ES-I3 (cell line): ENCODE data around the gene IL5.
A peak's percentile ranks its signal among the peaks of the same experiment; 100 is the strongest.
"Not testable (repeated sequence)": the region's sequence is repeated elsewhere in the genome, so short reads cannot be mapped to it uniquely, and the experiment has no call there.

Experiments used
- H3K36me3 ChIP-seq: 2 replicates; pipeline ENCODE4 v1.6.1; 2013; ENCODE audit warnings: mild to moderate bottlenecking, low read length, control low read depth, moderate library complexity; ENCODE audit not compliant: insufficient read depth
- H3K4me1 ChIP-seq: 2 replicates; pipeline ENCODE4 v1.6.1; 2013; ENCODE audit warnings: mild to moderate bottlenecking, control low read depth, low read length; ENCODE audit not compliant: insufficient read depth
- H3K9ac ChIP-seq: 2 replicates; pipeline ENCODE4 v1.6.1; 2013; ENCODE audit warnings: low read depth, mild to moderate bottlenecking, low read length, moderate library complexity
- H3K9me3 ChIP-seq: 2 replicates; pipeline ENCODE4 v1.6.1; 2013; ENCODE audit warnings: mild to moderate bottlenecking, low read length, moderate library complexity; ENCODE audit not compliant: control insufficient read depth, insufficient read depth

IL5 gene

DNA sequence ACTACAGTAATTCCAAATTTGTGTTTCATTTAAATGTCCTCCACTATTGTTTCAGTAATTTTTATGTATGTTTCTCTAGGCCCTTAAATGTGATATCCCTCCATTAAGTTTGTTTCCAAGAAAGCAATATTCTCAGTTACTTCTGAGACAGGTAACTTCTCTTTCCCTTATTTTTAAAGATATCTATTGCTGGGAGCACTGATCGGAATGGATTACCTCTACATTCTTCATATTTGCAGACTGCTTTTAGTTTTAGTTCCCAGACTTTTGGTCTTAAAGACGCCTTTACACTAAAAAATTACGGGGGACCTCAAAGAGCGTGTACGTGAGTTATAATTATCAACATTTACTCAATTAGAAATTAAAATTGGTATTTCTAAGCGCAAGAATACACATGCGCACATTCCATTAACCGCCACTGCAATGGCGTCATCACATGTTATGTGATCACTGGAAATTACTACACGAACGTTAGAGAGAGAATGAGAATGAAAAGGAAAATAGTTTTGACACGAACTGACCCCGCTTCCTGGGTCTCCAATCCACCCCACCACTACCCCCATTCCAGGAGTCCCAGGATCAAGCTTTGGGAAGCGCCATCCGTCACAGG lies 12.9 kb upstream of the IL5 start:
- Histone ChIP-seq H3K9ac (peak overlapping the region; percentile 80; the same call in 1 of the 2 replicates), H3K4me1 (no peaks in the 10 kb centered on the region), H3K9me3 (no peaks in the 10 kb centered on the region), H3K36me3 (no peaks in the 10 kb centered on the region; the same call in 1 of the 2 replicates)

DNA sequence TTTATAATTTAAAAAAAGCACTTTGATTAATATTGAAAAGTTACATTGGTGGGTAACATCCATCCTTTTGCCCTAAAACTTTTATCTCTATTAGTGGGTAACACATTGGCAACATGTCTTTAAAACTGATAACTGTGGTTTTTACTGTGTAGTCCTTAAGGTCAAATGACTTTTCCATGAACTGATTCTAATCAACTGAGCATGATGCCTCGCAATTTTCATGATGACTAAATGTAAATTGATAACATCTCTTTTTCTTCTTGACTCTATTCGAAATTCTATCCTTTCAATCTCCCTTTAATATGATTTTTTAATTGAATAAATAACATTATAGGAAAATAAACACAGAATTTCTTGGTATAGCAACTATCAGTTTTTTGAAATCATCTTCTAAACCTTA lies 6.3 kb upstream of the IL5 start:
- Histone ChIP-seq H3K9me3 (no peaks in the 10 kb centered on the region), H3K36me3 (no peaks in the 10 kb centered on the region)

DNA sequence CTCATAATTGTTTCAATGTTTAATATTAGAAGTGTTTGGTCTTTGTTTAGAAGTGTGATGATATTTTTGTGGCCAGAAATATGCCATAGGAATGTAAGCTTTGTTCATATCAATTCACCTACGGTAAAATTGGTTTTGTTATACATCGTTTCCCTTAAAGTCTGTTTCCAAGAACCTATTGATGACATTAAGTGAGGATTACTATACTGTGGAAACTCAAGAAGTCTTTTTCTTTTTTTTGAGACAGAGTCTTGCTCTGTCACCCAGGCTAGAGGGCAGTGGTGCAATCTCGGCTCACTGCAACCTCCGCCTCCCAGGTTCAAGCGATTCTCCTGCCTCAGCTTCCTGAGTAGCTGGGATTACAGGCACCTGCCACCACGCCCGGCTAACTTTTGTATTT lies 5.5 kb upstream of the IL5 start:
- not testable (repeated sequence) for H3K36me3 ChIP-seq, H3K9ac ChIP-seq, H3K4me1 ChIP-seq

More for the DNA sequence above, 6.3 kb upstream of the IL5 start:
- H3K4me1 ChIP-seq, result no peaks in the 10 kb centered on the region
- H3K9ac ChIP-seq, result no peak overlapping the region

DNA sequence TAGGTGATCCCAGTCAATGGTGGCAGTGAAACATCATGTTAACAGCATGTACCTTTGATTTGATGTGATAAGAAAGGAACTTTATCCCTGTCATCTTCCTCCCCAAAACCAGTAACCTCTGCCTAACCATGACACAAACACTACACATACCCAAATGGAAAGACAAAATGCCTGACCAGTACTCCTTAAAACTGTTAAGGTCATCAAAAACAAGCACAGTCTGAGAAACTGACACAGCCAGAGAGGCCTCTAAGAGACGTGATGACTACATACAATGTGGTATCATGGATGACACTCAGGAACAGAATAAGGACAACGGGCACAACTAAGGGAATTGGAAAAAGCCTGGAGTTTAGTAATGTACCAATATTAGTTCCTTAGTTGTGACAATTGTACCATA lies 3.9 kb upstream of the IL5 start:
- Histone ChIP-seq H3K9ac (no peak overlapping the region), H3K36me3 (no peaks in the 10 kb centered on the region), H3K4me1 (no peaks in the 10 kb centered on the region), H3K9me3 (no peaks in the 10 kb centered on the region)

More for the DNA sequence above, 5.5 kb upstream of the IL5 start:
- H3K9me3 ChIP-seq, result not testable (repeated sequence)

DNA sequence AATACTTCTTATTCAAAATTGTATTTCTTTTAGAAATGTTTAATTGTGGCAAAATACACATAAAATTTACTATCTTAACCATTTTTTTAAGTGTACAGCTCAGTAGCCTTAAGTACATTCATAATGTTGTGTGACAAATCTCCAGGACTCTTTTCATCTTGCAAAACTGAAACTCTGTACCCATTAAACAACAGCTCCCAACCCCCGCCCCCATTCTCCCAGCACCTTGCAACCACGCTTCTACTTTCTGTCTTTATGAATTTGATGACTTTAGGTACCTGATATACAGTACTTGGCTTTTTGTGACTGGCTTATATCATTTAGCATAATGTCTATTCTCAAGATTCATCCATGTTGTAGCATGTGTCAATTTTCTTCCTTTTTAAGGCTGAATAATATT lies 2.8 kb upstream of the IL5 start:
- no peak overlapping the region for H3K9ac ChIP-seq
- H3K9me3 ChIP-seq, result no peaks in the 10 kb centered on the region
- no peaks in the 10 kb centered on the region for H3K36me3 ChIP-seq
- H3K4me1 ChIP-seq, result no peaks in the 10 kb centered on the region

DNA sequence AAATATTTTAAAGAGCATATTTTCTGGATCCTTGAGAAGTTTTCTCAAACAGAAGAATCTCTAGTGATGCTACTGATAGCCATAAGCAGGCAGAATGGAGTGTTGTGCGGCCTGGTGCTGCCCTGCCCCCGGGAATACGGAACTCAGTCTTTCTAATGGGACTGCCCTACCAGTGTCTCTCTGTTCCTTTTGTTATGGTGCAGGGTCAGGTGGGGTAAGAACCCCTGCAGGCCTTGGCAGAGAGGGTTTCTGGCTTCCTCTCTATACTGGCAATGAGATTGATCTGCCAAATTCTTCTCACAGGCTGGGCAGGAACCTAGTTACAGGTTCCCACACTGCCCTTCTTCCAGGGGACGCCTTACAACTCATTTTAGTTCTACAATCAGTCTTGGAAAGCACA lies 2.6 kb downstream of the IL5 start:
- no peaks in the 10 kb centered on the region for H3K36me3 ChIP-seq
- H3K4me1 ChIP-seq, result no peaks in the 10 kb centered on the region
- no peak overlapping the region for H3K9ac ChIP-seq
- H3K9me3 ChIP-seq, result no peaks in the 10 kb centered on the region

DNA sequence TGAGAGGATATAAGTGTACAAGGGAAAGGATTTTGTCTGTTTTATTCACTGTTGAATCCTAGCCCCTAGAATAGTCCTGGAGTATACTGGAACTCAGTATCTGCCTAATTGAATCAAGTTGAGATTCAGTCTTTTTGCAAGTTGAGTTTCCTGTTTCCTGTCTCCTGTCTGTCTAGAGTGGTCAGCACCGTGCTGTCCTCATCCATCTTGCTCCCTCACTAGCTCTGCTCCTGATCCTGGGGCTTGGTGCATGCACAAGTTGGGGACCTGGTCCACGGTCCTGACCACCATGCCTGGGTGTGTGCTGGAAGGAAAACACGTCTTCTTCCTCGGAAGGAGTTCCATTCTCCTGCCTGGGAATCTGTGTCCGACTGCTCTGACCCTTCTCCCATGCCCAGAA lies 3.2 kb downstream of the IL5 start:
- Histone ChIP-seq H3K4me1 (no peaks in the 10 kb centered on the region), H3K36me3 (no peaks in the 10 kb centered on the region), H3K9ac (no peak overlapping the region), H3K9me3 (no peaks in the 10 kb centered on the region)

DNA sequence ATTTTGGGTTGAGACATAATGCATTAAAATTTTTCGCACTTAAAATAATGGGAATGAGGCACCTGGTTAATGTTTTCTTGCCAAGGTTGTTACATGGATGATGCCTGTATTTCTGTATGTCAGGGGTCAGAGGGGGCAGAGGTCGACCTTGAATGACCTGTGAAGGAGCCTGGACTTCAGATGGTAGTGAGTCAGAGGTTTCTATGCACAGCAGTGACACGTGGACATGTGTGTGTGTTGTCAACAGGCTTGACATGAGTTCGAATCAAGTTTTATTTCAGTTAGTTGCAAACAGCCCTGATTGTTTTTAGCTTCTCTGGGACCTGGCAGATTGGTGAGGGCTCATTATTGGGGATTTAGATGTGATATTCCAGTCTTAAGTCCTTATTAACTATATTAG lies 3.6 kb downstream of the IL5 start:
- no peaks in the 10 kb centered on the region for H3K4me1 ChIP-seq
- no peaks in the 10 kb centered on the region for H3K9me3 ChIP-seq
- no peak overlapping the region for H3K9ac ChIP-seq
- H3K36me3 ChIP-seq, result no peaks in the 10 kb centered on the region

DNA sequence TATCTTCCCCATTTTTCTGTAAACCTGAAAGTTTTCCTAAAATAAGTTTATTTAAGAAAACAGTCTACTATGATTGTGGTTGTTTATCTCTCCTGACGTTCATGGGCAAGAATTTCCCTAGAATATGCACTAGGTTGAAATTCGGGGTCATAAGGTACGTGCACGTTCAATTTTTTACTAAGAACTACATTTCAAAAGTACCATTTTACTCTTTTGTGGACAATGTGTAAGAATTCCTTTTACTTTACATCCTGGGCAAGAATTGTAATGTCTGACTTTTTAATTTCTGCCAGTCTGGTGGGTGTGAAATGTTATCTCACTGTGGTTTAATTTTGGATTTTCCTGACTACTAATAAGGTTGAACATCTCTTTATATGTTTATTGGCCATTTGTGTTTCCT lies 12.4 kb downstream of the IL5 start:
- H3K36me3 ChIP-seq, result no peaks in the 10 kb centered on the region
- no peaks in the 10 kb centered on the region for H3K9me3 ChIP-seq
- H3K4me1 ChIP-seq, result no peaks in the 10 kb centered on the region
- no peak overlapping the region for H3K9ac ChIP-seq

DNA sequence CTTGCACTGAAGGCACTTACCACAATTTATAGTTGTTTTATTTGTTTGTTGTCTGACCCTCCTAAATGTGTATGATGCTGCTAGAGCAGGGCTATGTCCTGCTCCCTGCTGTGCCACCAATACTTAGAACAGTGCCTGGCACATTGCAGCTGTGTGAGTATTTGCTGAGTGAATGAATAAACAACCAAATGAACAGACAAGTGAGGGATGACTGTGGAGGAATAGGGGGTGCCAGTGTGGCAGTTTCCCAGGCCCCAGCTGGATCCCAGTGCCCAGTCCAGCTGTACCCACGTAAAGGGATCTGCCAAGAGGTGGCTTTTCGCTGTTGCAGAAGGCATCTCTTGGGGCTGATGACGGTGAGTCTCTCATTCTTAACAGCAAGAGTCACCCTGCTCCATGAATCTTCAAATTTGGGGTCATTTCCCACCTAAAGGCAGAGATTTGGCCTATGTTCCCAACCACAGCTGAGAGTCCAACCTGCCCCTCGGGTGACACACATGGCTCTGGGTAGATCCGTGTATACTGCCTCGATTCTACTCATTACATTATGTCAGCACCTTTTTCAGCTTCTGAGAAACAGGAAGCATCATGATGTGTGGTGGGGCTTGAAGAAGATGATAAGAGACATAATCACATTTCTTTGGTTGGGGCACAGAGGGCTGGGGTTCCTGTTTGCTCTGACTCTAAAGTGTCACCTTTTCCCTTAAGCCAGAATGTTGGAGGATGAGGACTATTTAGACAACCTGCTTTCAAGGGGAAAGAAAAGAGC lies 14.3 kb downstream of the IL5 start:
- Histone ChIP-seq H3K36me3 (no peaks in the 10 kb centered on the region), H3K9me3 (no peaks in the 10 kb centered on the region), H3K4me1 (no peaks in the 10 kb centered on the region), H3K9ac (no peak overlapping the region)

DNA sequence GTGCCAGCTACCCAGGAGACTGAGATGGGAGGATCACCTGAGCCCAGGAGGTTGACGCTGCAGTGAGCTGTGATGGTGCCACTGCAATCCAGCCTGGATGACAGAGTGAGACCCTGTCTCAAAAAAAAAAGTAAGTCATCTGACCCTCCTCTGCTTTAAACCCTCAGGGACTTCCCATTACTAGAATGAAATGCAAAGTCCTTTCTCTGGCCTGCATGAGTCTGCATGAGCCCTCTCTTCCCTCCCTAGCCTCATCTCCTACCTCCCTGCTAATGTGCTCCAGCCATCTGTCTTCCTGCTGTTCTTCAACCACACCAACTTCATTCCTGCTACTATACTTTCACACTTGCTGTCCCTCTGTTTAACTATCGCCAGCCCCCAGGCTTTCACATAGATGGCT lies 15.3 kb downstream of the IL5 start:
- H3K9me3 ChIP-seq, result no peaks in the 10 kb centered on the region
- no peaks in the 10 kb centered on the region for H3K4me1 ChIP-seq

DNA sequence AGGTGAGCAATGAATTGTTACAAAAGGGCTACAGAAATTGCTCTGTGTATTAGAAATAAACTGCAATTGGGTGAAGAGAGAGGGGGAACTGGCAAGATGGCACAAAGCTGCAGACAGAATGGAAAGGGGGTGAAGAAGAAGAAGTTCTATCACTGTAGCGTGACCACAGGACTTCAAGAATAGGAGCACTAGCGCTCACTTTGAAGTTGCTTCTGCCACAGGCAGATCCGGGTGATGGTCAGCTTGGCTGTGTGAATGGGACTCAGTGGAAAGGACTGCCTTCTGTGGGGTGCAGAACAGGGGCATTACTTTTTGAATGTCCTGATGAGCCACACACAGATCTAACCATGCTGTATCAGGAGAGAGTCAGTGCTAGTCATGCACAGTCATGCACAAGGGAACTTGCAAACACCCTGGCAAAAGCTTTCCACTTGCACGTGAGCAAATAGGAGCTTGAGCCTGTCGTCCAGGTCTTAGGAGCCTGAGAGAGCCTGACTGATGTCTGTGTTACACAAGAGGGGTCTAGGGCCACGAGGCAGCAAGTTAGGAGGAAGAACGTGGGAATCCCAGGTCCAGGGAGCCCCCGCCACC lies 16.3 kb downstream of the IL5 start:
- Histone ChIP-seq H3K4me1 (no peaks in the 10 kb centered on the region), H3K9me3 (no peaks in the 10 kb centered on the region), H3K36me3 (no peaks in the 10 kb centered on the region), H3K9ac (no peak overlapping the region; the same call in 1 of the 2 replicates)

More for the DNA sequence above, 15.3 kb downstream of the IL5 start:
- Histone ChIP-seq H3K36me3 (no peaks in the 10 kb centered on the region), H3K9ac (no peak overlapping the region)

DNA sequence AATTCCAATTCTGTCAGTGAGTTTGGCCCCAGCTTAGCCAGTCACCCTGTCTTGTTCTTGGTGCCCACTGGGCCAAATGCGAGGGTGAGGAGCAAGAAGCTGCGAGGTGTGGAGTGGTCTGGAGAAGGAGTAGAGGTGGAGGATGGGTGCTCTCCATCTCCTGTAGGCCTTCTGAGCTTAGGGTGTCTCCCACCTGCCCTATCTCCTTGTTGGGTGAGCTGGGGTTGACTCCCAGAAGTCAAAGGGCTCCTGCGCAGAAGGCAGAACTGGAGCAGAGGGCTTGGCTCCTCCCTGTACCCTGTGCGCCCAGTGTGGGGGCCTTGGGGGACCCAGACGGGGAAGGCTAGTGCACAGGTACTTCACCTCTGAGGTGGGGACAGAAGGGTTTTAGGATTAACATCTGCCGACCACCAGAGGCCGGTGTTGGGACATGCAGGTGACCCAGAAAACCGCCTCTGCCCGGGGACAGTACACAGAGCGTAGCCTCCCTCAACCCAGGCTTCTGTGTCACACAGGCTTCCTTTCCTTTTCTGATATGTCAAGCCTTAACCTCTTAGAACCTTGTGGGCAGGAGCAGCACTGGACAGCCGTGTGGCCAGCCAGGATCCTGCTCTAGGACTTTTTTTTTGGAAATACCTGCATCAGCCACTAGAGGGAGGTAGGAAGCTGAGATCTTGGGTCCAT lies 16.9 kb downstream of the IL5 start:
- Histone ChIP-seq H3K36me3 (no peaks in the 10 kb centered on the region), H3K4me1 (no peaks in the 10 kb centered on the region), H3K9ac (peak overlapping the region; percentile 30; the same call in 1 of the 2 replicates), H3K9me3 (no peaks in the 10 kb centered on the region)

DNA sequence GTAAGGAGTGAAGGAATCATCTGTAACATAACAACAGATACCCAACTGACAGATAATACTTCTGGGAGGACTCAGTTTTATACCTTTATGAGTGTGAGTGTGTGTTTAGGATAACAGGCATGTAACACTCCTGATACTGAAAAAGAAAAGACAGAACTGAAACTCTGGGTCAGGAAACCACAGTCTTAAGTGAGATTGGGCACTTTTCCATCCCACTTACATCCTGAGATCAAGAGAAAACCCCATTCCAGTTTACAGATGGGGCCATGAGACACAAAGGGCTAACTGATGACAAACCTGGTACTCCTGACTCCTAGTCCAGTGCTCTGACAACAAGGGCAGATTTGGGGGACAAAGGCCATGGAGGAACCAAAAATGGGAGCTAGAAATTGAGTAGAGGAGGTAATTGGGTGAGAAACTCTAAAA lies 18.0 kb downstream of the IL5 start:
- no peaks in the 10 kb centered on the region; the same call in 1 of the 2 replicates for H3K9me3 ChIP-seq
- no peaks in the 10 kb centered on the region for H3K4me1 ChIP-seq
- no peak overlapping the region for H3K9ac ChIP-seq
- no peaks in the 10 kb centered on the region for H3K36me3 ChIP-seq
